GM12891 (cell line): ENCODE data around the gene ICE1.
"Not testable (repeated sequence)": the region's sequence is repeated elsewhere in the genome, so short reads cannot be mapped to it uniquely, and the experiment has no call there.

Experiments used
- DNase-seq: peaks from one replicate; pipeline ENCODE4 v3.0.0; 2011; ENCODE audit warnings: low spot score; ENCODE audit not compliant: insufficient read length
- FAIRE-seq: peaks from 2 replicates; lab custom pipeline; 2011; peaks lifted over from hg19 to GRCh38; lab: Jason Lieb, UNC
- PAX5 ChIP-seq: IDR thresholded peaks from 2 replicates; pipeline ENCODE4 v1.6.1; 2011; ENCODE audit warnings: low read length, moderate library complexity, mild to moderate bottlenecking; ENCODE audit not compliant: insufficient read depth, severe bottlenecking
- POLR2A ChIP-seq: IDR thresholded peaks from 2 replicates; pipeline ENCODE4 v1.6.1; 2011; ENCODE audit warnings: low read depth, low read length, control low read depth
- POLR2AphosphoS5 ChIP-seq: IDR thresholded peaks from 2 replicates; pipeline ENCODE4 v1.6.1; 2011; ENCODE audit warnings: low read depth, low read length, control low read depth
- POU2F2 ChIP-seq: IDR thresholded peaks from 2 replicates; pipeline ENCODE4 v1.6.1; 2011; ENCODE audit warnings: low read depth, mild to moderate bottlenecking, control low read depth, low read length, moderate library complexity
- SPI1 ChIP-seq: IDR thresholded peaks from 2 replicates; pipeline ENCODE4 v1.6.1; 2011; ENCODE audit warnings: low read depth, low read length, control low read depth
- TAF1 ChIP-seq: IDR thresholded peaks from 2 replicates; pipeline ENCODE4 v1.6.1; 2011; ENCODE audit warnings: low read depth, low read length, control low read depth

Gene ICE1

GRCh38 chr5:5403741-5404140 lies 18.7 kb upstream of the ICE1 start:
- no peak for FAIRE-seq
- TF ChIP-seq POLR2AphosphoS5 (no peak), POU2F2 (no peak)
- DNase-seq: no peak

- no peak for DNase-seq
- TF ChIP-seq POU2F2 (no peak), PAX5 (no peak), POLR2AphosphoS5 (no peak), POLR2A (no peak), SPI1 (no peak)
- no peak for FAIRE-seq
Measured at GRCh38 chr5:5404381-5404780, 18.1 kb upstream of the ICE1 start.

GRCh38 chr5:5405441-5405840 lies 17.0 kb upstream of the ICE1 start:
- no peak for FAIRE-seq
- DNase-seq: no peak
- no peak for TF ChIP-seq POLR2A
- TF ChIP-seq POU2F2: no peak
- TF ChIP-seq SPI1: no peak
- no peak for TF ChIP-seq POLR2AphosphoS5
- TF ChIP-seq TAF1: no peak
- no peak for TF ChIP-seq PAX5

- FAIRE-seq (no peak), DNase-seq (no peak)
- TF ChIP-seq PAX5 (no peak), POLR2A (no peak), SPI1 (no peak), TAF1 (no peak), POLR2AphosphoS5 (no peak)
Measured at GRCh38 chr5:5407924-5408323, 14.6 kb upstream of the ICE1 start.

GRCh38 chr5:5409151-5409810 lies 13.2 kb upstream of the ICE1 start:
- TF ChIP-seq POLR2A: no peak
- no peak for TF ChIP-seq POU2F2
- TF ChIP-seq TAF1: no peak
- no peak for TF ChIP-seq POLR2AphosphoS5
- TF ChIP-seq SPI1: no peak
- TF ChIP-seq PAX5: no peak
- FAIRE-seq: no peak
- no peak for DNase-seq

GRCh38 chr5:5413856-5414255 lies 8.6 kb upstream of the ICE1 start:
- not testable (repeated sequence) for FAIRE-seq, DNase-seq

GRCh38 chr5:5414999-5415398 lies 7.5 kb upstream of the ICE1 start:
- TF ChIP-seq PAX5 (no peak), SPI1 (no peak), TAF1 (no peak), POLR2AphosphoS5 (no peak), POU2F2 (no peak), POLR2A (no peak)
- no peak for FAIRE-seq
- DNase-seq: no peak

- no peak for DNase-seq
- no peak for FAIRE-seq
- TF ChIP-seq POLR2AphosphoS5: no peak
- no peak for TF ChIP-seq TAF1
- TF ChIP-seq SPI1: no peak
- no peak for TF ChIP-seq POLR2A
- no peak for TF ChIP-seq PAX5
- TF ChIP-seq POU2F2: no peak
Measured at GRCh38 chr5:5416733-5417132, 5.7 kb upstream of the ICE1 start.

GRCh38 chr5:5418006-5418405 lies 4.5 kb upstream of the ICE1 start:
- FAIRE-seq (no peak), DNase-seq (no peak)
- TF ChIP-seq POLR2A (no peak), POLR2AphosphoS5 (no peak), POU2F2 (no peak), PAX5 (no peak), SPI1 (no peak), TAF1 (no peak)

- DNase-seq (no peak), FAIRE-seq (no peak)
- TF ChIP-seq POLR2AphosphoS5 (no peak), SPI1 (no peak), POU2F2 (no peak), PAX5 (no peak), POLR2A (no peak), TAF1 (no peak)
Measured at GRCh38 chr5:5418764-5419163, 3.7 kb upstream of the ICE1 start.

- FAIRE-seq (no peak), DNase-seq (no peak)
- no peak for TF ChIP-seq PAX5
- TF ChIP-seq TAF1: no peak
- no peak for TF ChIP-seq POU2F2
- TF ChIP-seq POLR2AphosphoS5: no peak
- TF ChIP-seq SPI1: no peak
- no peak for TF ChIP-seq POLR2A
Measured at GRCh38 chr5:5419291-5420210, 2.9 kb upstream of the ICE1 start.

GRCh38 chr5:5420251-5420650 lies 2.2 kb upstream of the ICE1 start:
- no peak for DNase-seq
- no peak for FAIRE-seq
- TF ChIP-seq POU2F2 (no peak), POLR2A (no peak), POLR2AphosphoS5 (no peak), TAF1 (no peak), PAX5 (no peak), SPI1 (no peak)
